NCI-H187 (cell line): Measurements from ENCODE around the gene ZNF804B.
"Not testable (repeated sequence)": the region's sequence is repeated elsewhere in the genome, so short reads cannot be mapped to it uniquely, and the experiment has no call there.

ENCODE experiments used
- DNase-seq, 2 experiments: peaks; one replicate each; lab custom pipeline; 2025; lab: John Stamatoyannopoulos, UW

ZNF804B gene

GRCh38 chr7:89085580-89085979 is 326.1 kb downstream of the ZNF804B start:
- no peak for DNase-seq

GRCh38 chr7:89091550-89091949 is 332.1 kb downstream of the ZNF804B start:
- DNase-seq: no peak

DNA sequence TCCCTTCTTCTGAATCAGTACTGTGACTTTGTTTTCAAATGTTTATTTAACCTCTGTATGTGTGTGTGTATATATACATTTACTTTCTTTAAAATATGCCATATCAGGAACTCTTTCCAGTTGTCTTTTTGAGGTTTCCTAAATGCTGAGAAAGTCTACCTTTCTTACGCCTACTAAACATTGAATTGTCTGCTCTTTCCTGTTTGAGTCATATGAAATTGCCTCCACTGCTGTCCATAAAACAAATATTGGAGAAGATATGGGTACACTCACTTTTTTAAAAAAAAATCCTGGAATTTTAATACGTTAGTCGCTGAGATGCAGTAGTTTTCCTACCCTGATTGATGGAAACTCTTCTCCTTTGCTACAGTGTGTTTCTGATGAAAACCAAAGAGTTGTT is 334.8 kb downstream of the ZNF804B start:
- DNase-seq: no peak

GRCh38 chr7:89103564-89103963 is 344.1 kb downstream of the ZNF804B start:
- no peak for DNase-seq

DNA sequence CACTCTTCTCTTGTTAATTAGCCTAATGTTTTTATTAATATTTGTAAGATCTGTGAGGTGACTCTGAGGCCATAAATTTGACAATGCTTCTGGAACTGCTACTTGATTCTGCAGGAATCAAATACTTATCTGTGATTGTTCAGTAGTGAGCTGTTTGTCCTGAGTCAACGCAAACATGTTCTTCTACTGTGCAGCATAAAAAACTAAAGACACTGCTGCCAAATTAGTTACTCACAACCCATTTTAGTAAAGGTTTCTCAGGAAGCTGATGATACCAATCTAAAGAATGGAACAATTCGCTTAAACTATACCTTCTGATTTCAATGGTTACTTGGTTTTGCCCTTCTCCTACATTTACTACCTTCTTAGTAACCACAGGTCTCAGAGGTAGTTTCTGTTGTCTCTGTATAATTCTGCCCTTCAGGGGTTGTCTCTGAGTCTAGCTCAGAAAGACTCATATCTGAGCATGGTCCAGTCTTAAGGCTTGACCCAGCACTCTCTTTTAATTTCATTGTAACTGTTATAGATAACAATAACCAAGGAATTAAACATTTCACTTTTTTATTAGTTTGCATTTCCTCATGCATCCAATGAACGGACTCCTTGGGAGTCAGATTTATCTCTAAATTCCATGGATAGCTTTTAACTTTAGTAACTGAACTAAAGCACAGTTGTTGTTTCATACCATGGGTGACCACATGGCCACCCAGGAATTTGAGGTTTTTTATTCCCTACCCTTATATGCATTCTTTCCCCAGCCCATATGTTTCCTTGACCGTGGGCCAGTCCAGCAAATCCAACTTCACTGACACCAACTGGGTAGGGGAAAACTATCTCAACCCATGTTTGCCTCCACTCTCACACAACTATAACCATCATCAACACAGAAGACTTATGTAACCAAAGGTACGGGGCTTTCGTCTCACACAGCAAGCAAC is 345.5 kb downstream of the ZNF804B start:
- DNase-seq: no peak

GRCh38 chr7:89123871-89124270 is 364.4 kb downstream of the ZNF804B start:
- no peak for DNase-seq

GRCh38 chr7:89129600-89130375 is 370.3 kb downstream of the ZNF804B start:
- no peak for DNase-seq

DNA sequence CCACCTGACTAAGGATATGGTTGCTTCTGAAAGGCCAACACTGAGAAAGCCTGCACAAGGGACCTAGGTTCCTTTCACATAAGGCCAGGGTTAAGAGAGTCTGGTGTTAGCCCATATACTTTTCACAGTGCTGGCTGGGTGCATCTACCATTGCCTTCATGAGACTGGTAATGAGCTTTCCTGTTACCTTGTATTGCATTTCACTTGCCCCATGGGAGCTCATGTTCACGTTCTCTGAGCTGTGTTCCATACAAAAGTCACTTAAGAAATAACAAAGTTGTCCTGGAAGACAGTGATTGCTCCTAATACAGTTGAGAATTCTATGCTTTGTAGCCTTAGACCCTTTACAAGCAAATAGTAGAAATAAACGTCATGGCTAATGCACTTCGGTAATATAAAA is 373.9 kb downstream of the ZNF804B start:
- no peak for DNase-seq

DNA sequence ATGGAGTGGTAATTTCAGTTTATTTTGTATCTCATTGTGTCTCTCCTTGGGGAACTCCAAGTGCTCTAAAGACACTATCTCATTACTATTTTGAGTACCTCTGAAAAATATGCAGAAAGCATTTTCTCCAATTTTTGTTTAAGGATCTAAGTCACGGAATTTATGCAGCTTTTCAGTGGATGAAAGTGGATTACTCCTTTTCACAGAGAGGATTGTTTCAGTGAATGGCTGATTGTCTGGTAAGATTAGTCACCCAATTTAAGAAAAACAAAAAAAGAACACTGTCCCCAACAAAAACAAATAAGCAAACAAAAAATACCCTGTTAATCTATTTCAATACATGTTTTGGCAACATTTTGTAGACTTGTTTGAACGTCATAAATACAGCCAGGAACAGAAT is 374.3 kb downstream of the ZNF804B start:
- DNase-seq: no peak

- no peak for DNase-seq
These were observed 386.3 kb downstream of the ZNF804B start for GRCh38 chr7:89145801-89146200.

DNA sequence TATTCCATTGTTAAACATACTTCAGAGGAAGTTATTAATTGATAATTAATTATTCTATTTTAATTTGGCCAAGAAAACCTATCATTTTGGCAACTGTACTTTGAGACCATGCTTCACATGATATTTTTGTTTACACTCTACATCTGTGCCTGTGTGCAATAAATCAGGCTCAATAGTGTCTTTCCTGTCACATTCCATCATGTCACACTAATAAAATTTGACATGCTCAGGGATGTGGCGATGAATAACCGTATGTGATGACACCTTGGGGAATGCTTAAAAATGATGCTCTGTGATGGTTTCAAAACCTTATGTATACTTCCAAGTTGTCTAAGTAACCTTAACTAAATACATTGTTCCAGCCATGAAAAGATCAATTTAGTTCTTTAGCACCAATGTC is 400.6 kb downstream of the ZNF804B start:
- DNase-seq: no peak

GRCh38 chr7:89165421-89165820 is 405.9 kb downstream of the ZNF804B start:
- DNase-seq: no peak

DNA sequence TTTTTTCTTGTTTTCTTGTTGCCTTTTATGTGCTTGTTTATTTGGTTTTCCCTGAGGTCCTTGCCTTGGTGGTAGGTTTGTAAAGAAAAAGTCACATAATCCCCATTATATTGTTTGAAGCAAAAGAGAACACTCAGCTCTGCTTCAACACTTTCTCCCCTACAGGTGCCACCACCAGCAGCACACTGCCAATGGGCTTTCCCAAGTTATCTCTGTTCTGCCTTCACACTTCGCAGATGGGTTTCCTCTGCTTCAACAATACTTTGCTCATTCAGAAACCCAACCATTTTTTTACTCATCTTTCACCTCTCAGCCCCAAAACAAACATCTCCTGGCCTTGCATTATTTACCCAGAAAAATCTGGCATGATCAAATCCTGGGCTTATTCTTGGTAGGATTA is 411.1 kb downstream of the ZNF804B start:
- no peak for DNase-seq

DNA sequence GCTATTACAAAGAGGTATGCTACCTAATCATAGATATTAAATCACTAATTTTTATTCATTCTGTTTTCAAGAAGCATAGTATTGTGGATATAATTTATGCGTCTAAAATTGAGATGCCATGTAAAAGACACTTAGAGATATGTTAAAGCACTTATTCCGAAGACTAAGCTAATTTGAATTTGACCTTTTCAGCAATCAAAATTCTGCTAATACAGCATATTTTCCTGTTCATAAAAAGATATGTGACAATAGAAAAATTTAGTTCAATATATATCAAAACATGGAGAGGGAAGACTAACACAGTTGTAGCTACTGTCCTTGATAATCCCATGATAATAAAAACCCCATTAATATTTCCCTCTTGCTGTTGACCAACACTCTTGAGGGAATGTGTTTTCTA is 422.6 kb downstream of the ZNF804B start:
- DNase-seq: no peak

DNA sequence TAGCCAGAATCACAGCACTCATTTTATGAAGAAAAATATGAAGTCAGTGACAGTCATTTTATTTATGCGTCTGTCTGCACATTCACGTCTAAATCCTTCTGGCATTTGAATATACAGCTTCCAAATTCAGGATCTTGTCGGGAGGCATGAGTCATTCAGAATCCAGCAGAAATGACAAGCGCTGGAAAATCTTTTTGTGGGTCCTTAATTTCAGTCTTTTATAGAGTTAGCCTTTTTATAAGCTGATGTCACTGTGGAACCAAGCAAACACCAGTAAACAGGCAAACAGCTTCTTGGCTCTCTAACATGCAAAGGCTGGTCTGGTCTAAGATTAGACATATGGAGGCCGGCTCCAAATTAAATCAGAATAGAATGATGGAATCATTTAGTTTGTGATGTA is 424.2 kb downstream of the ZNF804B start:
- no peak for DNase-seq

- DNase-seq: no peak
These were observed 441.3 kb downstream of the ZNF804B start for GRCh38 chr7:89200758-89201157.

DNA sequence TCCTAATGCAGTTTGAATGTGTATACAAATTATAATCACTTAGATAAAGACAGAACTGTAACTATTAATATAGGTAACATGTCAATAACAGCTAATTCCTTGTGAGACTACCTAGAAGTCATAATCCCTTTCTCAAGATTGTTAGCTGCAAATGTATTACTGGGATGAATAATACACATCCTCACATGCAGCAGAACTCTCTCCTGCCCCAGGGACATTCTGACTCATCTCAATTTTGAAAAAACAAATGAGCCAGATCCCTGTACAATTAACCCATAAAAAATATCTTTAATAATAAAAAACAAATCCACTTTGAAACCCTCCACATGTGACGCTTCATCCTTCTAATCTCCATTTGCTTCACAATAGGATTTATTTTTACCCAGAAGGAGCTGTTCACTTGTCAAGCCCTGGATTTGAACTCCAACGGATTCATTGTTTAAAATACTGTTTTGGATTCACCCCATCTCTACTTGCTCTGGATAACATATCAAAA is 464.4 kb downstream of the ZNF804B start:
- DNase-seq: no peak

DNA sequence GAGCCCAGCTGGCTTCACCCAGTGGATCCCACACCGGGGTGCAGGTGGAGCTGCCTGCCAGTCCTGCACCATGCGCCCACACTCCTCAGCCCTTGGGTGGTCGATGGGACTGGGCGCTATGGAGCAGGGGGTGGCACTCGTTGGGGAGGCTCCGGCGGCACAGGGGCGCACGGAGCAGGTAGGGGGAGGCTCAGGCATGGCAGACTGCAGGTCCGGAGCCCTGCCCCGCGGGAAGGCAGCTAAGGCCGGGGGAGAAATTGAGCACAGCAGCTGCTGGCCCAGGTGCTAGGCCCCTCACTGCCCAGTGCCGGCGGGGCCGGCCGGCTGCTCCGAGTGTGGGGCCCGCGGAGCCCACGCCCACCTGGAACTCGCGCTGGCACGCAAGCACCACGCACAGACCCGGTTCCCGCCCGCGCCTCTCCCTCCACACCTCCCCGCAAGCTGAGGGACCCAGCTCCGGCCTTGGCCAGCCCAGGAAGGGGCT is 469.2 kb downstream of the ZNF804B start:
- DNase-seq: not testable (repeated sequence)

GRCh38 chr7:89238156-89238555 is 478.7 kb downstream of the ZNF804B start:
- no peak for DNase-seq

GRCh38 chr7:89246196-89246595 is 486.7 kb downstream of the ZNF804B start:
- no peak for DNase-seq

DNA sequence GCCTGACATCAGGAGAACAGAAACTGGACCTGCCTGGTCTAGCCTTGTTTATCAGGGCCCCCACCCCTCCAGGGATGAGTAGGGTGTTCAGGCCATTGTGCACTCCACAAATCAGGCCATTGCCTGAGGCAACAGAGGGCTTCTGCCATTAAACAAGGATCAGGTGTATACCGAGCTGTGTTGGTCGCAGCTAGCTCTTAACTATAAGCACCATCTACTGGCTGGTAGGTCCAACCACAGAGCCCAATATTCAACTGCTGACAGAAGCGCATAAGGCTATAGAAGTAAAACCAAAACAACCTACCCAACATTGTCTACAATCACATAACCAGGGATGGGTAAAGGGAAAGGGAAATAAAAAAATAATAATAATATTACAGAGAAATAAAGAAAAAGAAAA is 487.7 kb downstream of the ZNF804B start:
- no peak for DNase-seq

DNA sequence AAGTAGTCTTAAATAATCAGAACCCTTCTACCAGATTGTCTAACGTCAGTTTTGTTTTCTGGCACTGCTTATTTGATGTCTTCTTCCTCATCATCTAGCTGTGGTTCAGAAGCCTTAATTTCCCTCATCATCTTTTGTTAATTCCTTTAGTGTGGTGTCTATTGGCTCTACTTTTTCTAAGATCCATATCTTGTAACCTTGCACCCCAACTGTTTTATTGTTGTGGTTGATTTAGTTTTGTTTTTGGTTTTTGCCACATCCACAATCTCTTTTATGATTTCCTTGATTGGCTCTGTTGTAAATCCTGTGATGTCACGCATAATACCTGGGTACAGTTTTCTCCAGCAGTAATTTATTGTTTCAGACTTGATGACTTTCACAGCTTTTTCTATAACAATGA is 499.6 kb downstream of the ZNF804B start:
- no peak for DNase-seq

DNA sequence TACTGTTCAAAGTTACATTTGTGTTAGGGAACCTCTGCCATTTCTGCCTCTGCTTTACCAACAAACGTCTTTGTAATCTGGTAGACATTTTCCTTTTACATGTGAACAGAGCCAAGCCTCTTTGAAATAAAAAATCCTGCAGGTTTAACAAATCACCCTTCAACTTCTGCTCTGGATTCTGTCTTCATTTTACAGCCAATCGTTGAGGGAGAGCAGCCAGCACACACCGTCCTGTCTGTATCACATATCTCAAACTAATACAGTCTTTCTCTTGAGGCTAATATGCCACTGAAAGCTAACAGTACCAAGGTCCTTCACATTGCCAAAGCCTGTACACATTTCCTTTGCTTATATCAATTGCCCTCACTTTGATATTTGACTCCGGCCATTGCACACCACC is 504.6 kb downstream of the ZNF804B start:
- DNase-seq: no peak
